Gastroesophageal sphincter (tissue), 3 donors: ENCODE results near the gene EXD3.
"Not testable (repeated sequence)": the region's sequence is repeated elsewhere in the genome, so short reads cannot be mapped to it uniquely, and the experiment has no call there.

Experiments
- CTCF ChIP-seq, 4 experiments: fragments of 200-600 bp in 2 of 4; fragments of 450-650 bp in 2 of 4; sonication (generic) in 1 of 4; IDR thresholded peaks; one replicate each; pipeline ENCODE4 v1.5.1; 2017 to 2019; ENCODE audit warnings: antibody characterized with exemption in 4 of 4, mild to moderate bottlenecking in 2 of 4, moderate library complexity in 2 of 4
- EP300 ChIP-seq: sonication (generic); formaldehyde crosslinking; IDR thresholded peaks from one replicate; pipeline ENCODE4 v1.6.1; 2017; ENCODE audit warnings: antibody characterized with exemption, mild to moderate bottlenecking
- POLR2A ChIP-seq, 2 donors: fragments of 450-650 bp; IDR thresholded peaks; one replicate each; pipeline ENCODE4 v1.6.1; 2017; ENCODE audit warnings: antibody characterized with exemption in 2 of 2, mild to moderate bottlenecking in 2 of 2, moderate library complexity in 1 of 2
- POLR2AphosphoS5 ChIP-seq: sonication (generic); formaldehyde crosslinking; IDR thresholded peaks from one replicate; pipeline ENCODE4 v1.6.1; 2017; ENCODE audit warnings: antibody characterized with exemption

GRCh38 chr9:137327641-137328550, 95.1 kb downstream of the EXD3 start:
- not testable (repeated sequence) for TF ChIP-seq CTCF (IDR thresholded peaks at IDR 0.05); POLR2A (IDR thresholded peaks at IDR 0.05); EP300; POLR2AphosphoS5
